SW 1271 (cell line): Measurements from ENCODE around the gene INO80B.
A peak's percentile ranks its signal among the peaks of the same experiment; 100 is the strongest.
"Not testable (repeated sequence)": the region's sequence is repeated elsewhere in the genome, so short reads cannot be mapped to it uniquely, and the experiment has no call there.

Source experiments
- DNase-seq, 2 experiments: peaks; one replicate each; lab custom pipeline; 2025; lab: John Stamatoyannopoulos, UW

INO80B gene

DNA sequence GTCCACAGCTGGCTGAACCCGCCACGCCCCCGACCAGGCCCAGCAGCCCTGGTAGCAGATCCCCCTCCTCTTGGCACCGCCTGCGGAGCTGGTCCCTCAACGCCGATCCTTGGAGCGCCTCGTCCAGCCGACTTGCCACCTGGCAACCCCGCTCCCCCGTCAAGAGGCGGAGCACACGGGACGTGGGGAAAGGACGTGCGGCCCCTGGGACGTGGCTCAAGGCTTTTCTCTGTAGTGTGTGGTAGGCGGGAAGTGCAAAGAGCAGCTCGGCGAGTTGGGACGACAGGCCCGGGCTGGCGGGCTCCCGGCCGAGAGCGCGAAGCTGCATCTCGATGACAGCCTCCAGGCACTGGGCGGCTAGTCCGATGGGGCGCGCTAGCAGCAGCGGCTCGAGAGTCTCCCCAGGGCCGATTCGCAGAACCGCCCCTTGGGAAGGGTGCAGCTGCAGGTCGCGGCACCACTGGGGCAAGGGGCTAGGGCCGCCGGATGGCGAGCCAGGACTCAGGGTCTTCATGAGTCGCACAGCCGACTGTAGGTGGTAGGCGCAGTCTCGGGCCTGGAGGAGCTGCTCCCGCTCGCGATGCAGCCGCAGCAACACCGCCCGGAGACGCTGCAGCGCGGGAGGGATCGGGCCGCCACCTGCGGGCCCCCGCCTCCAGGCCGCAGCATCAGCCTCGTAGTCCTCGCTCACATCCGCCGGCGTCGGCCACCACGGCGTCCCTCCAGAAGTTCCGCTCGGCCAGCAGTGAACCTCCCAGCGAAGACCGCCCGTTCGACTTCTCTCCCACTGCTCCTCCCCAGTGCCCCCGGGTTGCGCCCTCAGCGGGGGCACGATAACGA is 27.3 kb downstream of the INO80B start:
- peak in 1 of 2 experiments; percentile 72 for DNase-seq

DNA sequence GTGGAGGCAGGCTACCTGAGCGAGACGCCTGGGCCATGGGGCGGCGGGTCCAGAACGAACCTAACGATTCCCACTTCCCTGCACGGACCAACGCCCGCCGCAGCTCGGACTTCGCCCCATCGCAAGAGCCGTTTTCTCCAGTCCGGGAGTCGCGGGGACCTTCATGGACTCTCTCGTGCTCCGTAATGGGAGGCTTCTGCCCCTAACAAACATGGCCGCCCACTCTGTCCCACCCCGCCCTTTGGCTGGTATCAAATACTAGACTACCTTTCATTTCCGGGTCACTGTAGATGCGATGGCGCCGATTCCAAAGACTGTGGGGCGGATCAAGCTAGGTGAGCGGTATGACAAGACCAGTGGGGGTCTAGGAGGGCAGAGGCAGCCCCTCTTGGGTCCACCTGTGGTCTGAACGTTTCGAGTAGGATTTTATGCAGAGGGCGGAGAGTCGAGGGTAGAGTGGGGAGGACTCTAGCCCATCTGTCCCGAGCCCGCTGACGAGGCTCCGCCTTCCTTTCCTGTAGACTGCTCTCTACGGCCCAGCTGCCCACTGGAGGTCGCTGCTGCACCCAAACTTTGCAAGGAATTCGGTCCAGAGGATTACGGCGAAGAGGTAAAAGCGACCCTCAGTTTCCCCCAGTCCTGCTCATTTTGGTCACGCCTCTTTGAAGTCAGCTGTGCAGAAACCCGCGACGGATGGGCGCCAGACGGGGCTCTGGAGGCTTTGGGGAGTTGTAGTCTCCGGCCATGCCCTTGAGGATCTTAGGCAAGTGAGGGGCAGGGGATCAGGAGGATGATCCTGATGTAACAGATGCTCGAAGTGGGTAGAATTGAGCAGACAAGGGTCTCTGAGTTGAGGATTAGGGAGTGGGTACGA is 28.2 kb downstream of the INO80B start, which contains the start of the genes CCDC142 and TTC31:
Gene CCDC142, minus strand, starts transcription at position 198 of the 874 bp plus-strand sequence. Its CDS starts 161 bp downstream, at position 37.
Gene TTC31, plus strand, starts transcription at position 281 of the 874 bp plus-strand sequence. Its CDS starts 15 bp downstream, at position 296.
- peak; percentile 82 to 97 for DNase-seq

- not testable (repeated sequence) for DNase-seq
Observed at GRCh38 chr2:74483675-74484164, 28.8 kb downstream of the INO80B start.

DNA sequence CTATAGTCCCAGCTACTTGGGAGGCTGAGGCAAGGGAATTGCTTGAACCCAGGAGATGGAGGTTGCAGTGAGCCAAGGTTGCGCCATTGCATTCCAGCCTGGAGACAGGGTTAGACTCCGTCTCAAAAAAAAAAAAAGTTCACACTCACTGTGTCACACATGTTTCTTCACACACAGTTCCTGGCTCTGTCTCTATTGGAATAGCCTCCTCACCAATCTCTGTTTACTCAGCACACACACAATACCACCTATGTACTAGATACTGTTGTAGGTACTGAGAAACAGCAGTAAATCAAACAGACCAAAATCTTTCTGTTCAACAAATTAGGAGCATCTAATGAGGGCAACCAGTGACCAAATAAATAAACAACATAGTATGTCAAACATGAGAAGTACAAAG is 31.3 kb downstream of the INO80B start:
- no peak for DNase-seq

DNA sequence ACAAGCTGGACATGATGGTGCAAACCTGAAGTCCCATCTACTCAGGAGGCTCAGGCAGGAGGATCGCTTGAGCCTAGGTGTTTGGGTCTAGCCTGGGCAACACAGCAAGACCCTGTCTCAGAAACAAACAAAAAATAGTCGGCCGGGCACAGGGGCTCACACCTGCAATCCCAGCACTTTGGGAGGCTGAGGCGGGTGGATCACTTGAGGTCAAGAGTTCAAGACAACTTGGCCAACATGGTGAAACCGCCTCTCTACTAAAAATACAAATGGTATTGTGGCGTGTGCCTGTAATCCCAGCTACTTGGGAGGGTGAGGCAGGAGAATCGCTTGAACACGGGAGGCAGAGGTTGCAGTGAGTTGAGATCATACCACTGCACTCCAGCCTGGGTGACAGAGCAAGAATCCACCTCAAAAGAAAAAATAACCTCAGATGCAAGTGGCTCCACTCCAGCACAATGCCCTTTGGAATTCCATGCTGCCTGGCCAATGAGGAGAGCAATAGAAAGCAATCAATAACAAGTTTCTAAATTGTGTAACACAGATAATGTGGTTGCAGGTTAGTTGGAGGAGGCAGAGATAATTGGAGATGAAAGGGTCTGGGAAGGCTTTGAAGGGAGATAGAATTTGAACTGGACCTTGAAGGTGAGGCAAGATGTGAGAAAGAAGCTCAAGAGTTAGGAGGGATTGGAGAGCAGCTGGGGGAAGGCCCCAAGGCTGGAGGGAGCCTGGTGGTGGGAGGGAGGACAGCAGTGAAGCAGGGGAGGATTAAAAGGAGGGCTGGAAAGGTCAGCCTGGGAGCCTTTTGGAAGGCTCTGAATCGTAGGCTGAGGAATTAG is 34.0 kb downstream of the INO80B start:
- DNase-seq, result no peak

DNA sequence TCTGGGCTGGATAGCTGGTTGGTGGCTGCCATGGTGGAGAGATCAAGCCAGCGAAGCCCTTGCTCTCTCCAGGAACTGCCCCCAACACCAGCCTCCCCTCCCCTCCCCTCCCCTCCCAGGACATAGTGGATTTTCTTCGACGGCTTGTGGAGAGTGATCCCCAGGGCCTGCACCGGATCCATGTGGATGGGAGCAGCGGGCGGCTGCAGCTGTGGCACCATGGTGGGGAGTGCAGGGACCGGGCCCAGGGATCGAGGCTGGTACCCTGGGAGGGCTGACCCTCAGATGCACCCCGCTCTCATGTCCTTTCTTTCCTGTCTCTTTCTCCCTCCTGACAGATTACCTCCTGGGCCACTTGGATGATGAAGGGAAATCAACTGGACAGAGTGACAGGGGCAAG is 35.0 kb downstream of the INO80B start:
- no peak for DNase-seq

GRCh38 chr2:74491648-74492544 is 37.0 kb downstream of the INO80B start:
- DNase-seq, result no peak

DNA sequence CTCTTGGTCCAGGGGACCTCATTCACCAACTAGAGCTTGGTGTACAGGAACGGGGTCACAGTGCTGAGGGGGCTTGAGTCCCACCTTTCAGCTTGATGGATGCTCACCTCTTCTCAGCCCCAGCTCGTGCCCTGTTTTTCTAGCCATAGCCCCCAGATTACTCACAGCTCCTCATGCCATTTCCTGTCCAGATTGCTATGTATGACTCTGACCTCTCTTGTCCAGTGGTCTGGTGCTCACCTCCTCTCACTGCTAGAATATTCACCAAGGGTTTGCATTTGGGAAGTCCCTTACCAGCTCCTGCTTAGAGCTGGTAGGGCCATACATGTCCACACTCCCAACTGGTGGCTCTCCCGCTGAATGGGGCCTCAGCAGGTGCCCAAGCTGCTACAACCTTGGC is 38.7 kb downstream of the INO80B start:
- DNase-seq, result no peak

DNA sequence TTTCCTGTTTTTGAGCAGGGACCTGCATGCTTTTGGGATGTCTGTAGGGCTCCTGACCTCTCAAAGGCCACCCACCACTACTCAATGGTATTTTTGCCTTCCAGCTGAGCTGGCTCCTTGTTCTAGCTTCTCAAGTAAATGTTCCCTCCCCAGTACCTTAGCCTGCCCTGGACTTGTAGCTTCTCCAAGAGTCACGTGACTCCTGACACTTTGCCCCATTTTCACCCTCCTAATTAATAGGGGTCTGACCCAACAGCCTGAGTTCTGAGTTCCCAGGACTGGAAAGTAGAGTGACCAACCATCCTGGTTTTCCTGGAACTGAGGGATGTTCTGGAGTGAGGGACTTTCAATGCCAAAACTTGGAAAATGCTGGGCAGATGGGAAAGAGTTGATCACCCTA is 40.6 kb downstream of the INO80B start:
- no peak for DNase-seq

GRCh38 chr2:74496997-74497776 is 42.3 kb downstream of the INO80B start:
- DNase-seq, result no peak

GRCh38 chr2:74497777-74498499 is 43.1 kb downstream of the INO80B start:
- no peak for DNase-seq

DNA sequence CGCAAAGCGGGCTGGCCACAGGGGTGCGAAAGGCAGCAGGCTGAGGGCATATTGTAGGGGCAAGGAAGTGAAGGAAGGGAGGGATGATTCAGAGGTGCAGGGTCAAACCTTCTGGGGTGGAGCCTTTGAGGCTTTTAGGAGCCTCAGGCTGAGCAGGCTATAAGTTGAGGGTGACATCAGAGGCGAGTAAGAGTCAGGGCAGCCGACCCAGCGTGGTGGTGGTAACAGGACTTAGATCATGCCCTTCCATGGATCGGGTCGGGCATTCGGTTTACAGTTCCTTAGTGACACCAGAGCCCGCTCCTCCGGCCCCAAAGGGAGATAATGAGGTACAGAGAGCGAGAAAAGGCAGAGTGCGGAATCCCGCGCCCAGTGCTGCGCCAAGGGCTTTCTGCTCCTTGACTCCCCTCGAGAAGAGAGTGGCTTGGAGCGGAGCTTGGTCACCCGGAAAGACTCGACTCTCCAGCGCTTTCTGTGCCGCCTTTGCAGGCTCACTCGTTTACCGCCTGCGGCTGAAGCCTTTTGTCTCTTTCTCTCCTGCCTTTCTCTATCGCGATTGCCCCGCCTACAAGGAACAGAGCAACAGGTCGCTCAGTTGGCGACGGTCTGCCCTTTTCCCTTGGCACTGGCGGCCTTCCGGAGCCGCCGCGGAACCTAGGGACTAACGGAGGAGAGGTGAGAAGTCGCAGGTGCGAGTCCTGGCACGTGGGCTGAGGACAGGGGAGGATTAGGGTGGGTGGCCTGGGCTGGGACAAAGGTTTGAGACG is 43.8 kb downstream of the INO80B start:
- DNase-seq, result no peak

GRCh38 chr2:74499267-74499939 is 44.5 kb downstream of the INO80B start, which contains the start of gene LBX2:
LBX2 (minus strand) TSS chr2:74499603; CDS start chr2:74499537, 66 bp downstream.
- DNase-seq, result no peak

GRCh38 chr2:74499940-74500577 is 45.2 kb downstream of the INO80B start:
- DNase-seq, result no peak

DNA sequence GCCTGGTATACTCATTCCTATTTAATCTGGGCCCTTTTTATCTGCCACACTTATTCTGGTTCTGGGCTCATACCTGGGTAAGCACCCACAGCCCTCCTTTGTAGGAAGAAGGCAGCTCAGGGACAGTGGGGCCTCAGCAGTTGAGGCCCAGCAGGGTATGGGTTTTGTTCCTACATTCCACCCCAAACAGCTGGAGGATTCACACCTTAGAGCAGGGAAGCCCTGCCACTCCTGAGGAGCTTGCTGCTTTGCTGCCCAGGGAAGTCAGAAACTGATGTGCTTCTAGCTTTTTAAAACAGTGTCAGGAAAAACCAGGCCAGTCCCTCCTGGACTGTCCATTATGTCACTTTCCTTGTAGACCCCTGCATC is 45.7 kb downstream of the INO80B start:
- DNase-seq, result no peak

DNA sequence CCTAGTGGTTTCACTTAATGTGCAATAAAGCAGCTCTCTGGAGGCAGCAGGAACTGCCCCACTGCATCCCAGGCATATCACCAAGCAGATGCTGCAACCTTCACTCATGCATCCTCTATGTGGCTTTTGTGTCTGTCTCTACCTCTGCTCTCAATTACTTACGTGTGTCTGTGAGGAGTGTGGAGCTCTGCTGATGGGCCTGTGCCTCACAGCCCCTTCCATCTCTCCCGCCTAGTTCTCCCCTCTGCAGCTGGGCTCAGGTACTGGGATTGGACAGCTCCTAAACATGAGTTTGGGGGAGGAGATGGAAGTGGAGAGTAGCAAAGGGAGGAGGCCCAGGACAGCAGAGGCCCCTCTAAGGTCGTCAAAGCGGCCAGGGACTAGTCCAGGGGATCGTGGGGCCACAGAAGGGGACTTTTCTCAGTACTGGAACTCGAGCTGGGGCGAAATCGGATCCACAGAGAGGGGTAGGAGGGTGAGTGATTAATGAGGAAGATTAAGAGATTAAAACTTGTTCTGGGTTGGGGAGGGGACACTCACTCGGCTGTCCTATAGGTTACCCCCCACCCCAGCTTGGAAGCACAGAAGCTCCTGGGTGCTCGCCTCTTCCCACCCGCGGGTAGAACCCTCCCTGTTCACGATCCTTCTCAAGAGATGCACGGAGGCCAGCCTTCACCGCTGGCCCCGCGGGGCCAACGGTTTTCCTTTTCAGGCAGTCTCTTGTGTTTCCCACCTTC is 46.6 kb downstream of the INO80B start:
- DNase-seq, result no peak
